ENCODE data around the gene TDRD10. TPM values are rescaled to one million over a fixed set of nuclear protein-coding genes. Genes with fewer than 3 reads are reported as not detected.
A peak's percentile ranks its signal among the peaks of the same experiment; 100 is the strongest.

Gene TDRD10
- total RNA-seq, 2 donors from 2014 or later: not detected

DNA sequence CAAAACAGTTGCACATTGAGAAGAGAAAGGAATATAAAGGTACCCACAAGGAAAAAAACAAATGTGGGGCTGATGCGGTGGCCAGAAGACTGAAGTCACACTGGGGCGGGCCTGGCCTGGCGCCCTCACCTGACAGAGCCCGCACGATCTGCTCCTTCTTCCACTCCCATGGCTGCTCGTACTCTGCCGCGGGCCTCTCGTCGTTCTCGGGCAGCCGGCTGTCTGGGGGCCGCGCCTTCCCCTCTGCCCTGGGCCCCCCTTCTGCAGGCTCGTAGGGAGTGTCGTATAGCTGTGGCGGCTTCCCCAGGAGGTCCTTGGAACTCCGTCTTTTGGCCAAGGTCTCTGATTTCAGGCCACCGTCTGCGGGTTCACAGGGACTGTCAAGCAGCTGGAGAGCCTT is 13.1 kb upstream of the TDRD10 start:
- Mint-ChIP-seq H3K27me3 (no peaks in the 10 kb centered on the region), H3K27ac (no peak overlapping the region), H3K9me3 (no peaks in the 10 kb centered on the region), H3K36me3 (no peaks in the 10 kb centered on the region), H3K4me1 (ENCODE audit: low read depth in 2 of 2) (peaks cover 20 to 21% of the 10 kb centered on the region in 2 donors), H3K4me3 (no peak overlapping the region)
- ATAC-seq: no peak
- no peak for DNase-seq (ENCODE audit: low spot score)

DNA sequence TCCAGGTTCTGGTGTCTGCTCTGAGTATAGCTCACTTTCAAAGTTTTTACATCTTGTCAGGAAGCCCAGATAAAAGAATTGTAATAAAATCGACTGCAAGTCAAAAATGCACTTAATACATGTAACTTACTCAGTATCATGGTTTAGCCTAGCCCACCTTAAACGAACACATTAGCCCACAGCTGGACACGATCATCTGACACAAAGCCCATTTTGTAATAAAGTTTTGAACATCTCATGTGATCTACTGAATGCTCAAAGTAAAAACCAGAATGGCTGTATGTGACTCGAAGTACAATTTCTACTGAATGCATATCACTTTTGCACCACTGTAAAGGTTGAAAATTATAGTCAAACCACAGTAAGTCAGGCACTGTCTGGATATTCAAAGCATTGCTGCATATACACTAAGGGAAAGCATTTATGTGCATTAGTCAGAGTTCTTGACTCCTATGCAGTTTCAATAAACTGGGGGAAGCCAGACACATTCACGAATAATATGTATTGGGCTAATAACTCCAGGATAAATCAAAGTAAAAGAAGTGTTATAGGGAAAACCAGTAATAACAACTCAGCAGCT is 12.2 kb upstream of the TDRD10 start:
- Mint-ChIP-seq H3K36me3 (no peaks in the 10 kb centered on the region), H3K27ac (no peak overlapping the region), H3K4me3 (no peak overlapping the region), H3K9me3 (no peaks in the 10 kb centered on the region), H3K4me1 (ENCODE audit: low read depth in 2 of 2) (peaks cover 20 to 21% of the 10 kb centered on the region in 2 donors), H3K27me3 (no peaks in the 10 kb centered on the region)
- DNase-seq (ENCODE audit: low spot score) (no peak), ATAC-seq (no peak)

DNA sequence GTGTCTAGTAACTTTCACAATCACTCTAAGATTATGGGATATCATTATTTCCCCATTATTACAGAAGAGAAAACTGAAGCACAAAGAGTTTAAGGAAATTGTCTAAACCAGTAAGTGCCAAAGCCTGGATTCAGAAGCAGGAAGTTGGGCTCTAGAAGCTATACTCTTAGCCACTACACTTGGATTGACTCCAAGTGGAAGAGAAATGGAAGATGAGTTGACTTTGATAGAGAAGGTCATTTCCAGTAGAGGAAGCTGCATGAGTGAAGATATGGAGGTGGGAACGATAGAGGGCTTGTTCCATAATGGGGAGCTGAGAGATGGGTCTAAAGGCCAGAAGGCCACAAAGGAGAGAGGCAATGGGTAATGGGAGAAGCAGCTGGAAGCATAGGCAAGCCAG is 11.7 kb upstream of the TDRD10 start:
- H3K36me3 Mint-ChIP-seq: no peaks in the 10 kb centered on the region
- no peaks in the 10 kb centered on the region for H3K9me3 Mint-ChIP-seq
- H3K4me1 Mint-ChIP-seq (ENCODE audit: low read depth in 2 of 2): peaks cover 20 to 21% of the 10 kb centered on the region in 2 donors
- H3K4me3 Mint-ChIP-seq: no peak overlapping the region
- H3K27me3 Mint-ChIP-seq: no peaks in the 10 kb centered on the region
- ATAC-seq: no peak
- H3K27ac Mint-ChIP-seq: no peak overlapping the region
- DNase-seq (ENCODE audit: low spot score): no peak

DNA sequence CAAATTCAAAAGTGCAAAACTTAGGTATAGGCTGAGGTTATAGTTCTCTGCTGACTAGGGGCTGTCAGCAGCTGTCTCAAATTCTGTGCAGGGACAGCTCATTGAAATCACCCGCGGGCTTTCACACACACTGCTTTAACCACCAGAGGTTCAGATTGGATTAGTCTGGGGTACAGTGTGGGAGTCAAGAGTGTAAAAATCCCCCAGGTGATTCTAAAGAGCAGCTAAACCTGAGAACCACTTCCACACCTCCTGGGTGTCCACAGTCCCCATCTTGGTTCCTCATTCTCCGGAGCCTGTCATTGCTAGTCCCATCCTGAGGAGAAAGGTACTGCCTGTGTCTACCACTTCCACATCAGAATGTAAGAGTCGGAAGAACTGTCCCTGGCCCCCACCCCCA is 9.9 kb upstream of the TDRD10 start:
- H3K4me1 Mint-ChIP-seq (ENCODE audit: low read depth in 2 of 2): peaks cover 15 to 22% of the 10 kb centered on the region in 2 donors
- H3K9me3 Mint-ChIP-seq: no peaks in the 10 kb centered on the region
- H3K36me3 Mint-ChIP-seq: no peaks in the 10 kb centered on the region
- DNase-seq (ENCODE audit: low spot score) (no peak), ATAC-seq (no peak)
- no peaks in the 10 kb centered on the region for H3K27me3 Mint-ChIP-seq
- H3K27ac Mint-ChIP-seq: no peak overlapping the region
- H3K4me3 Mint-ChIP-seq: no peak overlapping the region

DNA sequence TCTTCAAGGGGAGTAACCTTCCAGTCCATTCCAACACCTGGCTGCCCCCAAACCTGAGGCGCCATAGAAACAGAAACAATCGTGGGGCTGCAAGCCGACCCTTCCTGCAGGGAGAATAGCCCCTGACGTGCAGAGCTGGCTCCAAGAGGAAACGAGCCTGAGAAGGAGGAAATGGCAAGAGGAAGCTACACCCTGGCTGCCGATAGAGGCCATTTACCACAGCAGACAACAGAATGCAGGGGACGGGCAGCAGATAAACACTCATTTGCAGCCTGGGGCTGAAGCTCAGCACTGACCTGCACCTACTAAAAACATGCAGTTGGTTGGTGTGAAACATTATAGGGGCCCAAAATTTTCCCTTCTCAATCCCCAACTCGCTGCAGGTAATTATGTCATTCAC is 8.7 kb upstream of the TDRD10 start:
- peak overlapping the region; percentile 32 for H3K4me3 Mint-ChIP-seq
- no peaks in the 10 kb centered on the region for H3K36me3 Mint-ChIP-seq
- ATAC-seq (peak; percentile 52 to 57), DNase-seq (ENCODE audit: low spot score) (no peak)
- no peaks in the 10 kb centered on the region for H3K9me3 Mint-ChIP-seq
- H3K4me1 Mint-ChIP-seq (ENCODE audit: low read depth in 2 of 2): peaks cover 15 to 23% of the 10 kb centered on the region in 2 donors
- peak overlapping the region in 1 of 2 donors; percentile 64 for H3K27ac Mint-ChIP-seq
- H3K27me3 Mint-ChIP-seq: no peaks in the 10 kb centered on the region

DNA sequence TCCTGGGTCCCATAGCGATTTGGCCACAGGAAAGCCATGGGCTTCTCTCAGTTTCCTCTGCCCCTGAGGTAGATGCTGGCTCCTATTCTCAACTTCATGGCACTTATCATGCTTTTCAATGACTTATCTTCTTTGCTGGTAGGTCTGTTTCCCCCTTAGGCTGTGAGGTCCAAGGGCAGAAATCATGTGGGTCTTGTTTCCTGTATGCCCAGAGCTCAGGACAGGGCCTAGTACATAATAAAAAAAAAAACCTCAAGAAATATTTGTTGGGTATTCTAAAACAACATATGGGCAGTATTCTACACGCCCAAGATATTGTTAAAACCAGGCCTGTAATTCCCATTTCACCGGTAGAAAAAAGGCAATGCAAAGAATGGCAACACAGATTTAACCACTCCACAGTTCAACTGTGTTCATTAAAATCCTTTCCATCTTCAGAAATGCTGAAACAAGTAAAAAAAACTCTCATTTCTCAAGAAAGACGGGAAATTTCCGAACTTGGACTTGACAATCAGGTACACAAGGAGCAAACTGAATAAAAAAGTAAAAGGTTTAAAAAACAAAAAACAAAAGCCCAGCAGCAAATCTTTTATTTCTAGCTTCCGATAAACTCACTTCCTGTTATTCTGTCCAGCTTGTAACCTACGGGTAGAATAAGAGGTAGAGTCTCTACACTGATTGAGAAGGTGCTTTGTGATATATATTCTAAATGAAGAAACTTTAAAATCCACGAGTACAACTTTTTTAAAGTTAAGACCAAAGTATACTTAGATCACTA is 6.3 kb upstream of the TDRD10 start:
- H3K36me3 Mint-ChIP-seq: peaks cover 6% of the 10 kb centered on the region
- no peak for ATAC-seq
- peaks cover 34 to 37% of the 10 kb centered on the region in 2 donors for H3K4me1 Mint-ChIP-seq (ENCODE audit: low read depth in 2 of 2)
- no peaks in the 10 kb centered on the region for H3K9me3 Mint-ChIP-seq
- no peak for DNase-seq (ENCODE audit: low spot score)
- no peak overlapping the region for H3K4me3 Mint-ChIP-seq
- H3K27ac Mint-ChIP-seq: no peak overlapping the region
- peaks cover 10 to 12% of the 10 kb centered on the region in 2 donors for H3K27me3 Mint-ChIP-seq

DNA sequence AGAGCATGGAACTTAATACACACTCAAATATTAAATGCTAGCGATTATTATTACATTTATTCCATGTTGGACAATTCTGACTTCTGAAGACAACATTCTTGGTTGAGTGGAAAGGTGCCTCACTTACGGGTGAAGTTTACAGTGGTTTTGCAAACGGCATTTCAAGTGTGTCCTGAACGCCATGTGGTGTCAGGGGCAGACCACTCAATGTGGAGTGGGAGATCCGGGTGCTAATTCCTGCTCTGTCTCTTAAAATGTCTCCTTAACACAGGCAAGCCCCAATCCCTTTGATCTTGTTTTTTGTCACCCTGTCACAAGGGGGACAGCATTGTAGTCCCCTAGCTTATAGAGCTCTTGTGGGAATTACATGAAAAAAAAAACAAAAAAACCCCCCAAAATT is 5.6 kb upstream of the TDRD10 start:
- peaks cover 14 to 19% of the 10 kb centered on the region in 2 donors for H3K27me3 Mint-ChIP-seq
- H3K36me3 Mint-ChIP-seq: peaks cover 9% of the 10 kb centered on the region
- peaks cover 36 to 39% of the 10 kb centered on the region in 2 donors for H3K4me1 Mint-ChIP-seq (ENCODE audit: low read depth in 2 of 2)
- H3K27ac Mint-ChIP-seq: no peak overlapping the region
- no peak for DNase-seq (ENCODE audit: low spot score)
- H3K4me3 Mint-ChIP-seq: no peak overlapping the region
- no peak for ATAC-seq
- no peaks in the 10 kb centered on the region for H3K9me3 Mint-ChIP-seq

DNA sequence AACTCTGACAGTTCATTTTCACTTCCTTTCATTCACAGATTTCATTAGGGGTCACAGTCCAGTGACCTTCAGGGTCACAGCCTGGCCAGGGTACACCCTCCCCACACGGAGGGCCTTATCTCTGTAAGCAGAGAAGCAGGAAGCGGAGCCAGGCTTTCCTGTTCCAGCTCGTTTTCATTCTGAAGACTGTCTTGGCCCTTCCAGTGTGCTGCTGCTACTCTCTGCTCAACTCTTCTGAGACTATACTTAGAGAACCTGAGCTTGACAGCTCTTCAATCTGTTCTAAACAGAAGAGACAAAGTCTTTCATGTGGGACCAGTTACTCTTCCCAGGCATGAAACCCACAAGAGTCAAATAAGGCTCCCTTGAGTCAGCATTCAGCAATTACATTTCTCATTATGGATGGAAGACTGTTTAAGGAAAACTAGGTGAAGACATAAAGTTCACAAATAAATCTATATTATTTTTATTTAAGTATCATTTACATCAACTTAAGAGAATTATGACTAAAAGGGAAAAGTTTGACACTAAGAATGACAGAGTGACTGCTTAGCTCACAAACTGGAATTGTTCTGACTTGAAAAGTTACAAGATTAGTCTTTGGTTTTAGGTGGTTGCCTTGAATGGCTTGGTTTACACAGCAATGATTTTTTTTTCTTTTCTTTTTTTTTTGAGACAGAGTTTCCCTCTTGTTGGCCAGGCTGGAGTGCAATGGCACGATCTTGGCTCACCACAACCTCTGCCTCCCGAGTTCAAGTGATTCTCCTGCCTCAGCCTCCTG is 4.8 kb upstream of the TDRD10 start:
- H3K27ac Mint-ChIP-seq: peak overlapping the region in 1 of 2 donors; percentile 59
- no peak overlapping the region for H3K4me3 Mint-ChIP-seq
- no peaks in the 10 kb centered on the region for H3K9me3 Mint-ChIP-seq
- H3K27me3 Mint-ChIP-seq: peaks cover 15 to 20% of the 10 kb centered on the region in 2 donors
- DNase-seq (ENCODE audit: low spot score) (no peak), ATAC-seq (no peak)
- H3K4me1 Mint-ChIP-seq (ENCODE audit: low read depth in 2 of 2): peaks cover 36% of the 10 kb centered on the region in 2 donors
- H3K36me3 Mint-ChIP-seq: peaks cover 9% of the 10 kb centered on the region

DNA sequence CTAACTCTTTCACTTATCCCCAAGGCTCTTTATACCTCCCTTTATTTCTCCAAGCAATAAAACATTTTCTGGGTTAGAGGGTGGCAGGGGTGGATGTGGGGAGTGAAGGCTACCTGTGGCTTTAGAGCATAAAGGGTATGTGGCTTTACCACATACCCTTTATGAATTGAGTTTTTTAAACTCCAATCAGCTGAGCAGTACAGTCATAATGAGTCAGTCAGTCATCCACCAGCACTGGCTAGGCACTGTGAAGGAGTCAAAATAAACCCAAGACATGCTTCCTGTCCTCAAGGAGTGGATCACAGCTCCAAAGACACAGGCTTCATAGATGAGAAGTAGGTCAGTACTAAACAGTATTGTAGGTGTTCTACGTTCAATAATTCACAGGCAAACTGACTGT is 2.6 kb upstream of the TDRD10 start:
- peak overlapping the region; percentile 39 for H3K4me3 Mint-ChIP-seq
- DNase-seq (ENCODE audit: low spot score) (no peak), ATAC-seq (peak; percentile 67 to 85)
- no peak overlapping the region for H3K27ac Mint-ChIP-seq
- peaks cover 21 to 26% of the 10 kb centered on the region in 2 donors for H3K4me1 Mint-ChIP-seq (ENCODE audit: low read depth in 2 of 2)
- no peaks in the 10 kb centered on the region for H3K9me3 Mint-ChIP-seq
- peaks cover 20 to 29% of the 10 kb centered on the region in 2 donors for H3K27me3 Mint-ChIP-seq
- H3K36me3 Mint-ChIP-seq: peaks cover 9% of the 10 kb centered on the region

DNA sequence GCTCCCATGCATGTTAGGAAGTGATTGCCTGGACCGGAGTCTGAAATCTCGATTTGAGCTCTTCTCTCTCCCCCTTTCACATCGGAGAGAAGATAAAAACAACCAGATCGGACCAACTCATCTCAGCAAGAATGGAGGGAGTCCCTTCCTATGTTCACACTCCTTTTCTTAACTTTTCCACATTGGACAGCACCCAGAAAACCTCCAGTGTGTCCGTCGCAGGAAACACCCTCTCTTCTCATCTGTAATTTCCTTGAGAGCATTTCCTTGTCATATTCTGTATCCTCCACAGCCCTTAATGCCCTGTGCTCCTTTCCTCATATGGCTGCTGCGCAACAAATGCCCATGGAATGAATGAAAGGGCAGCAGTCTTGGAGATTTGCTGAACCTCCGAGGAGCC is 1.5 kb upstream of the TDRD10 start:
- no peak for DNase-seq (ENCODE audit: low spot score)
- H3K36me3 Mint-ChIP-seq: peaks cover 9% of the 10 kb centered on the region
- peaks cover 26 to 32% of the 10 kb centered on the region in 2 donors for H3K27me3 Mint-ChIP-seq
- no peak for ATAC-seq
- peak overlapping the region in 1 of 2 donors; percentile 38 for H3K27ac Mint-ChIP-seq
- H3K9me3 Mint-ChIP-seq: no peaks in the 10 kb centered on the region
- peak overlapping the region; percentile 10 for H3K4me3 Mint-ChIP-seq
- H3K4me1 Mint-ChIP-seq (ENCODE audit: low read depth in 2 of 2): peaks cover 21 to 26% of the 10 kb centered on the region in 2 donors

DNA sequence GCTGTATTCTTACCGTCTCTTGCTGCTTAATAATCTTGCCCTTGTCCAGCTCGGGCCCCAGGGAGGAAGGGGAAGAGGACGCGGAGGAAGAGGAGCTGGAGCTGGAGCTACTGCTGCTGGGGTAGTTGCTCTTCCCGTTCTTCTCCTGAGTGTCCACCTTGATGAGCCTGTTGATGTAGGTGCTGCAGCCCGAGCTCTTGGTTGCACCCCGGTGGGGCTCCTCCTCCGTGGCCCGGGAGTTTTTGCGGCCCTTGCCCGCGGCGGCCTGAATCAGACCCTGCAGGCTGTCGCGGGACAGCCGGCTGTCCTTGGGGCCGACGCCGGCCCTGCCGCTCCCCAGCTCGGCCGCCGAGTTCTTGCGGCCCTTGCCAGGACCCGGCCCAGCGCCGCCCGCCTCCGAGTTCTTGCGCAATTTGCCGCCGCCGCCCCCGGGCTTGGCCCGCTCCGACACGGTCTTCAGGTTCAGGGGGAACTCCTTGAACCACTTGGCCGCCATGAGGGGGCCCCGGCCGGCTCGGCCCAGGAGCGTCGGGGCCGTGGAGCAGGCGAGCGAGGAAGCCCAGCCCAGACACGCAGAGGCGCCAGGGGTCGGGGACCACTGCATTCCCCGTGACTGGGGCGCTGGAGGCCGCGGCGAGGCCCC is 475 bp upstream of the TDRD10 start:
- Mint-ChIP-seq H3K36me3 (peaks cover 9% of the 10 kb centered on the region), H3K27ac (no peak overlapping the region), H3K9me3 (no peaks in the 10 kb centered on the region), H3K4me3 (peak overlapping the region; percentile 58), H3K27me3 (peaks cover 26 to 37% of the 10 kb centered on the region in 2 donors), H3K4me1 (ENCODE audit: low read depth in 2 of 2) (peaks cover 21 to 26% of the 10 kb centered on the region in 2 donors)
- DNase-seq (ENCODE audit: low spot score) (peak; percentile 69), ATAC-seq (peak; percentile 36 to 73)

DNA sequence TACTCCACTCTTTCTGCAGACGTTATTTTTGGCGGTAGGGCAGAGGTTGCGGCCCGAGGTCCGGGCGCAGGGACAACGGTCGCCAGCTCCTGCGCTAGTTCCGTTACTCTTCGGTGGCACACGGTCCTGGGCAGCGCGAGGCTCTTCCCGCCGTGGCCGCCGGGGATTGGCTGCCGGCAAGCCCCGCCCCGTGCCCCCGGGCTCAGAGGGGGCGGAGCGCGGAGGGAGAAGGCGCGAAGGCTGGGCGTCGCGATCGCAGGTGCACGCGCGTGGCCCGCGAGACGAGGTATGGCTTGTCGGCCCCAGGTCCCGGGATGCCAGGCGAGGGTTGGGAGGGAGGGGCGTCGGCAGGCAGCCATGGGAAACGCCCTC is 711 bp downstream of the TDRD10 start:
- no peaks in the 10 kb centered on the region for H3K9me3 Mint-ChIP-seq
- ATAC-seq: no peak
- no peak for DNase-seq (ENCODE audit: low spot score)
- peaks cover 21% of the 10 kb centered on the region in 2 donors for H3K4me1 Mint-ChIP-seq (ENCODE audit: low read depth in 2 of 2)
- peaks cover 9% of the 10 kb centered on the region for H3K36me3 Mint-ChIP-seq
- H3K4me3 Mint-ChIP-seq: no peak overlapping the region
- no peak overlapping the region for H3K27ac Mint-ChIP-seq
- peaks cover 31 to 44% of the 10 kb centered on the region in 2 donors for H3K27me3 Mint-ChIP-seq

DNA sequence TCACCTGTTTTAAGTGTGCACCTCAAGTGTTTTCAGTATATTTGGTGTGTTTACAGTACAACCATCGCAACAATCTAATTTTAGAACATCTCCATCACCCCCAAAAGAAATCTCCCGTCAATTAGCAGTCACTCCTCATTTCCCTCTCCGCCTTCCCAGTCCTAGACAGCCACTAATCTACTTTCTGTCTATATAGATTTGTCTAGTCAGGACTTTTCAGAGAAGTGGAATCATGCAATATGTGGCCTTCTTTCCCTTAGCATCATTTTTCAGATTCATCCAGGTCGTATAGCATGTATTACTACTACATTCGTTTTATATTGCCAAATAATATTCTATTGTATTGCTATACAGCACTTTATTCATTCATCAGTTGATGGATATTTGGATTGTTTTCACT is 1.9 kb downstream of the TDRD10 start:
- H3K9me3 Mint-ChIP-seq: no peaks in the 10 kb centered on the region
- H3K27ac Mint-ChIP-seq: no peak overlapping the region
- H3K27me3 Mint-ChIP-seq: peaks cover 39 to 55% of the 10 kb centered on the region in 2 donors
- peaks cover 20 to 21% of the 10 kb centered on the region in 2 donors for H3K4me1 Mint-ChIP-seq (ENCODE audit: low read depth in 2 of 2)
- no peak for DNase-seq (ENCODE audit: low spot score)
- ATAC-seq: no peak
- H3K36me3 Mint-ChIP-seq: peaks cover 9% of the 10 kb centered on the region
- H3K4me3 Mint-ChIP-seq: no peak overlapping the region

Measured in natural killer cell treated with Interleukin-12 subunit alpha and Interleukin-12 subunit beta and Interleukin-15 and Interleukin-18, amount 100 ng/mL, for 72 hours (primary cell).